Mucosa of rectum (tissue), 2 donors: Measurements from ENCODE around the gene PRF1.
"Not testable (repeated sequence)": the region's sequence is repeated elsewhere in the genome, so short reads cannot be mapped to it uniquely, and the experiment has no call there.

Experiments
- H3K27ac ChIP-seq, 2 donors: one replicate each; pipeline ENCODE4 v1.7.0; 2013; ENCODE audit warnings: inconsistent platforms in 2 of 2, low read depth in 2 of 2, low read length in 2 of 2
- H3K27me3 ChIP-seq, 2 donors: one replicate each; pipeline ENCODE4 v1.7.0; 2013; ENCODE audit warnings: low read length in 2 of 2; ENCODE audit not compliant: control insufficient read depth in 2 of 2, insufficient read depth in 2 of 2
- H3K36me3 ChIP-seq, 2 donors: one replicate each; pipeline ENCODE4 v1.7.0; 2013; ENCODE audit warnings: low read length in 2 of 2; ENCODE audit not compliant: control insufficient read depth in 2 of 2, insufficient read depth in 2 of 2
- H3K4me1 ChIP-seq, 2 donors: one replicate each; pipeline ENCODE4 v1.7.0; 2013; ENCODE audit warnings: low read length in 2 of 2, mild to moderate bottlenecking in 1 of 2; ENCODE audit not compliant: control insufficient read depth in 2 of 2, insufficient read depth in 2 of 2
- H3K4me3 ChIP-seq, 2 donors: one replicate each; pipeline ENCODE4 v1.7.0; 2013; ENCODE audit warnings: low read length in 2 of 2
- H3K9ac ChIP-seq, 2 donors: one replicate each; pipeline ENCODE4 v1.7.0; 2013; ENCODE audit warnings: low read length in 2 of 2, low read depth in 1 of 2, mild to moderate bottlenecking in 1 of 2
- H3K9me3 ChIP-seq, 2 donors: one replicate each; pipeline ENCODE4 v1.7.0; 2013; ENCODE audit warnings: low read length in 2 of 2; ENCODE audit not compliant: control insufficient read depth in 2 of 2
- donor health status: healthy.
- donor health status: Normal muscosa, but diverticular disease.

Gene PRF1

GRCh38 chr10:70587045-70587658 is 15.4 kb downstream of the PRF1 start:
- Histone ChIP-seq H3K4me3 (no peak overlapping the region), H3K9me3 (no peaks in the 10 kb centered on the region), H3K9ac (no peak overlapping the region), H3K27me3 (peaks cover 2 to 3% of the 10 kb centered on the region in 2 donors), H3K4me1 (peaks cover 3 to 4% of the 10 kb centered on the region in 2 donors), H3K36me3 (no peaks in the 10 kb centered on the region), H3K27ac (no peak overlapping the region)

- Histone ChIP-seq H3K27ac (no peak overlapping the region), H3K4me3 (no peak overlapping the region), H3K9me3 (no peaks in the 10 kb centered on the region), H3K4me1 (peaks cover 3 to 4% of the 10 kb centered on the region in 2 donors), H3K9ac (no peak overlapping the region), H3K27me3 (peaks cover 0 to 3% of the 10 kb centered on the region in 2 donors), H3K36me3 (no peaks in the 10 kb centered on the region)
Measured at GRCh38 chr10:70586348-70586930, 16.1 kb downstream of the PRF1 start.

DNA sequence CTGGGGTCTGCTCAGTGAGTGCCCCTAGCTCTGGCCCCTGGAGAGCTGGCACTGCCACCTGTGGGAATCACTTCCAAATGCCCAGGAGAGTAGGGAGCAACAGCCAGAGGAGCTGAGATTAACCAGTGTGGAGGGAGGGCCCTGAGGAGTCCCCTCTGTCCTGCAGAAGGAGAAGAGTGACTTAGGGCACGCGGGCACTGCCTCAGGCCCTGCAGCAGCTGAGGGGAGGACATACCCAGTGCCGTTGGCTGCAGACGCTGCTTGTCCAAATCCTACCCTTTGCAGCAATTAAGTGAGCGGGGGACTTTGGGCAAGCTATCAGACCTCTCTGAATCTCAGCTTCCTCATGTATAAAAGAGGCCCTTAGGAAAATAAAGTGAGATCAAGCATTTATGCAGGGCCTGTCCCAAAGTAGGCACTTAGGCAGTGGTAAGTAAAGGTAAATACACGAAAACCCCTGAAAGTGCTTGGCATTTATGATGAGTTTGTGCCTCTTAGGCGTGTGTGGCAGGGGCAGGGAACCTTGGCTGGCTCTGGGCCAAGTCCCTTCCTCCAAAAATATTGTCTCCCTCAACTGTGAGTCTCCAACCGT is 16.9 kb downstream of the PRF1 start:
- Histone ChIP-seq H3K27ac (no peak overlapping the region), H3K9ac (no peak overlapping the region), H3K4me1 (peaks cover 3 to 4% of the 10 kb centered on the region in 2 donors), H3K27me3 (peaks cover 0 to 3% of the 10 kb centered on the region in 2 donors), H3K36me3 (no peaks in the 10 kb centered on the region), H3K9me3 (no peaks in the 10 kb centered on the region), H3K4me3 (no peak overlapping the region)

DNA sequence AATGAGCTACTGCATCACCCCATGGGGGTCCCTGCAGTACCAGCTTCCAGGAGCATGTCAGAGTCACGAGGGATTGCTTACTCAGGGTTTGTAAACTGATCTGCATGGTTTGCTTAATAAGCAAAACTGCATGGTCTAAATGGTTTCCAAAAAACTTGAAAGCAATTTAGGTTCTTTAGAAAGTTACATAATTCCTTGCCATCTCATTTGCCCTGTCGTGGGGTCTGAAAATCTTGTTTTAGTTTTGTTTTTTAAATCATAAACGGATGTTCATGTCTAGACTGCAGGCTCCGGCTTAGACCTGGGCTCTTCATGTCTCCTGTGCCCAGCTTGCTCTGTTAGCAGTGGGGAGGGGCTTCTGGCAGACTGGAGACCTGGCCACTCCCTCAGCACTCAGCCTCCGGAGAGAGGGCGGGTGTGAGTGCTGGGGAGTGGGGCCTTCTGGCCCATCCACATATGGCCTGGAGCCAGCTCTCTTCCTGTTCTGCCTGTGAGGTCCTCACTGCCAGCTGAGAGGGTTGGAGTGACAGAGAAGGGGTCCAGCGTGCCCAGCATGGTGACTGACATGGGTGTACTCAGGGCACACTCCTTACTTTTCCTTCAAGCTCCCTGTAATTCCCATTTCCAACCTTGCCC is 17.5 kb downstream of the PRF1 start:
- Histone ChIP-seq H3K9me3 (no peaks in the 10 kb centered on the region), H3K36me3 (no peaks in the 10 kb centered on the region), H3K9ac (no peak overlapping the region), H3K4me1 (peaks cover 3 to 4% of the 10 kb centered on the region in 2 donors), H3K27me3 (peaks cover 0 to 3% of the 10 kb centered on the region in 2 donors), H3K27ac (no peak overlapping the region), H3K4me3 (no peak overlapping the region)

GRCh38 chr10:70584366-70584765 is 18.2 kb downstream of the PRF1 start:
- no peaks in the 10 kb centered on the region for H3K36me3 ChIP-seq
- H3K4me1 ChIP-seq: peaks cover 3 to 4% of the 10 kb centered on the region in 2 donors
- no peaks in the 10 kb centered on the region for H3K9me3 ChIP-seq
- H3K27ac ChIP-seq: no peak overlapping the region
- no peak overlapping the region for H3K9ac ChIP-seq
- no peak overlapping the region for H3K4me3 ChIP-seq
- H3K27me3 ChIP-seq: peaks cover 0 to 3% of the 10 kb centered on the region in 2 donors

DNA sequence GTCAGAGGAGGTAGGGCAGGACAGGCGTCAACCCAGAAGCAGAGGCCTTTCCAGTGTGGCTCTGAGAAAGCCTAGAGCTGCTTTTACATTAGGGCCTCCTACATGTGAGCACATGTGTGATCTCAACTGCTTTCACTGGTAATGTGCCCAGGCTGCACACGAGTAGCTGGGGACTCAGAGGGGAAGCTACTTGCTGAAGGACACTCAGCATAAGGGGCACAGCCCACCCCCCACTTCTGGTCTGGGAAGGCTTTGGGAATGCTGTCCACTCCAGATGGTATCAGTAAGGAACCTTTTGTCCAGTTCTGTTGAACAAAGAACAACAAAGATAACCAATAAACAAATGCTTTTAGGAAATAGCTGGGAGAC is 18.9 kb downstream of the PRF1 start:
- Histone ChIP-seq H3K9me3 (no peaks in the 10 kb centered on the region), H3K27me3 (peaks cover 0 to 3% of the 10 kb centered on the region in 2 donors), H3K9ac (no peak overlapping the region), H3K36me3 (no peaks in the 10 kb centered on the region), H3K4me1 (peaks cover 3 to 4% of the 10 kb centered on the region in 2 donors), H3K4me3 (no peak overlapping the region), H3K27ac (no peak overlapping the region)

- Histone ChIP-seq H3K9me3 (no peaks in the 10 kb centered on the region), H3K4me1 (peaks cover 3 to 4% of the 10 kb centered on the region in 2 donors), H3K36me3 (no peaks in the 10 kb centered on the region), H3K27ac (no peak overlapping the region), H3K9ac (no peak overlapping the region), H3K27me3 (peaks cover 0 to 3% of the 10 kb centered on the region in 2 donors), H3K4me3 (no peak overlapping the region)
Measured at GRCh38 chr10:70582793-70583668, 19.5 kb downstream of the PRF1 start.

DNA sequence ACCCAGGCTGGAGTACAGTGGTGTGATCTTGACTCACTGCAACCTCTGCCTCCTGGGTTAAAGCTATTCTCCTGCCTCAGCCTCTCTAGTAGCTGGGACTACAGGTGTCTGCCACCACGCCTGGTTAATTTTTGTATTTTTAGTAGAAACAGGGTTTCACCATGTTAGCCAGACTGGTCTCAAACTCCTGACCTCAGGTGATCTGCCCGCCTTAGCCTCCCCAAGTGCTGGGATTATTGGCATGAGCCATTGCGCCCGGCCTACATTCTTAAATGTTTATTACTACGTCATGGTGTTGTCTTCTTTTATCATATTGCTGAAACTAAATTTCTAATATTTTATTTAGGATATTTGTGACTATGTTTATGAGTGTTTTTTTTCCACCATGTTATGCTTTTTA is 21.4 kb downstream of the PRF1 start:
- H3K36me3 ChIP-seq, H3K9ac ChIP-seq, H3K9me3 ChIP-seq, H3K4me3 ChIP-seq, H3K27ac ChIP-seq, H3K27me3 ChIP-seq: not testable (repeated sequence)
- H3K4me1 ChIP-seq: peaks cover 8 to 10% of the 10 kb centered on the region in 2 donors

GRCh38 chr10:70579234-70580002 is 23.1 kb downstream of the PRF1 start:
- H3K9ac ChIP-seq: no peak overlapping the region
- H3K4me1 ChIP-seq: peaks cover 13% of the 10 kb centered on the region in 2 donors
- H3K27me3 ChIP-seq: no peaks in the 10 kb centered on the region
- no peaks in the 10 kb centered on the region for H3K9me3 ChIP-seq
- peak overlapping the region in 1 of 2 donors; percentile 17 for H3K27ac ChIP-seq
- H3K4me3 ChIP-seq: no peak overlapping the region
- H3K36me3 ChIP-seq: no peaks in the 10 kb centered on the region
